GM21619 (cell line): ENCODE results near the gene BCKDK.

Source experiments
- ATAC-seq: cut with Tn5 transposase; IDR thresholded peaks from one replicate; pipeline ENCODE4 v1.9.1; 2021; ENCODE audit not compliant: unreplicated experiment

The BCKDK gene

GRCh38 chr16:31080035-31080629 lies 28.1 kb upstream of the BCKDK start:
- no peak for ATAC-seq

DNA sequence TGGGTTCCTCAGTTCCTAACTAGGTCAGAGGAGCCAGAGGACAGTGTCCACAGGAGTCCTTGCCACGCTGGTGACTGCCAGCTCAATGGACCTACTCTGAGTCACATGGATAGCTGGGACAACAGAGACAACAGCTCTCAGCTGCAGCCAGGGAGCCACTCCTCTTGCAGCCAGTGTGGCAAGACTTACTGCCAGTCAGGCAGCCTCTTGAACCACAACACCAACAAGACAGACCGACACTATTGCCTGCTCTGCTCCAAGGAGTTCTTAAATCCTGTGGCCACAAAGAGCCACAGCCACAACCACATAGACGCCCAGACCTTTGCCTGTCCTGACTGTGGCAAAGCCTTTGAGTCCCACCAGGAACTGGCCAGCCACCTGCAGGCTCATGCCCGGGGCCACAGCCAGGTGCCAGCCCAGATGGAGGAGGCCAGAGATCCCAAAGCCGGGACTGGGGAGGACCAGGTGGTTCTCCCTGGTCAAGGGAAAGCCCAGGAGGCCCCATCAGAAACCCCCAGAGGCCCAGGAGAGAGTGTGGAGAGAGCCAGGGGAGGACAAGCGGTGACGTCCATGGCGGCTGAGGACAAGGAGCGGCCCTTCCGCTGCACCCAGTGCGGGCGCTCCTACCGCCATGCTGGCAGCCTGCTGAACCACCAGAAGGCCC lies 27.3 kb upstream of the BCKDK start:
- ATAC-seq = no peak

DNA sequence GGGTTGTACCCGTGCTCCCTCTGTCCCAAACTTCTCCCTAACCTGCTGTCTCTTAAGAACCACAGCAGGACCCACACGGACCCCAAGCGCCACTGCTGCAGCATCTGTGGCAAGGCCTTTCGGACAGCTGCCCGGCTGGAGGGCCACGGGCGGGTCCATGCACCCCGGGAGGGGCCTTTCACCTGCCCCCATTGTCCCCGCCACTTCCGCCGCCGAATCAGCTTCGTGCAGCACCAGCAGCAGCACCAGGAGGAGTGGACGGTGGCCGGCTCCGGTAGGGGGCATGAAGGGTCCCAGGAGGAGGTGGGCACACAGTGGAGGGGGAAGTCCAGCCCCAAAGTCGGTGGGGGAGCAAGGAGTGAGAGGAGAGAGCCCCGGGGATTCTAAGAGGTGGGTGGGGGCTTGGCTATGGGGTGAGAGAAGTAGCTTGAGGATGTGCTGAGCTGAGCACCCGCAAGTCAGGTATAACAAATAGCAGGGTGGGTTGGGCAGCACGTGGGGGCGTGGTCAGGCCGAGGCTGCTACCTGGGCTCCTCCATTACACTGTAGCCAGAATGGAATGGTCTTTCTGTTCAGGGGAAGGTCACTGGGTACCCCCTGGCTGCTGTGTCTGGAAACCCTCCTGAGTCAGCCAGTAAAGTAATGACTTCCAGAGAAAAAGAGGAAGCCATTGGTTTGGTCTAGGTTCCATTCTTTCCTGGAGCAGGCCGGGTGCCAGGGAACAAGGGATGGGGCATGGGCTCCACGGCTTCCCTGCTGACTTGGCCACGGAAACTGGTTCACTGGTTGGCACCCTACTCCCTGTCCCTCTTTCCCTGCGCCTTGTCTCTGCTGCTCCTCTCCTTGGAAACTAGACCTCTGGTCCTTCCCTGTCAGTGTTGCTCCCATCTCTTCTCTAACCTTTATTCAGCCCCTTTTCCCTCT lies 26.5 kb upstream of the BCKDK start:
- no peak for ATAC-seq

GRCh38 chr16:31082368-31083045 lies 25.7 kb upstream of the BCKDK start:
- no peak for ATAC-seq

- no peak for ATAC-seq
Measured at GRCh38 chr16:31083081-31083480, 25.1 kb upstream of the BCKDK start.

- no peak for ATAC-seq
Measured at GRCh38 chr16:31083556-31083955, 24.6 kb upstream of the BCKDK start.

- no peak for ATAC-seq
Measured at GRCh38 chr16:31083981-31084380, 24.2 kb upstream of the BCKDK start.

- no peak for ATAC-seq
Measured at GRCh38 chr16:31084584-31085302, 23.4 kb upstream of the BCKDK start.

GRCh38 chr16:31085411-31085810 lies 22.8 kb upstream of the BCKDK start:
- no peak for ATAC-seq

- ATAC-seq = no peak
Measured at GRCh38 chr16:31085873-31086628, 22.1 kb upstream of the BCKDK start.

DNA sequence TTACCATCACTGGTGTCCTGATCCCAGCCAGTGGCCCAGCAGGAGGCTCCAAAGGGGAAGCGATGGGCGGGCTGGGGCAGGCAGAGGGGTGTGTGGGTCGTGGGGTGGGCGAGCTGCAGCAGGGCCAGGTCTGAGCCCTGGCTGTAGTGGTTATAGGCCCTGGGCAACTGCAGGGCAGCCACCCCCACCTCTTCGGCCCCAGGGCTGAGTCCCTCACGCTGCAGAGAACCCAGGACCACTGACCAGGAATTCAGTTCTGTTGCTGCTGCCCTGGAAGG lies 21.6 kb upstream of the BCKDK start:
- ATAC-seq = no peak

DNA sequence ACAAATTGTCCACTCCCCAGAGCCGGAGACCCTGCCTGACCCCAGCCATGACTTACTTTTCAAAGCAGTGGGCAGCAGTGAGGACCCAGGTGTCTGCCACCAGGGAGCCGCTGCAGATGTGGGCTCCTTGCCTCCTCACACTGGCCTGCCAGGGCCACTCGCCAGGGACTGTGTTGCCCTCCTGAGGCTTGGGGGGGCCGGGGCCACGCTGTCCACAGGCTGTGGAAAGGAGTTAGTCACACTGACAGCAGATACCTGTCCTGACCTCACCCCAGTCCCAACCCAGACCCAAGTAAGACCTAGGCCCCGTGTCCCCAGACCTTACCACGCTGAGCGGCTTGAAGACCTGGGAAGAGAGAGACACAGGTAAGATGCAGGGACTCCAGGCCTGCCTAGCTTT lies 20.7 kb upstream of the BCKDK start:
- ATAC-seq = no peak

- ATAC-seq = no peak
Measured at GRCh38 chr16:31087971-31088370, 20.2 kb upstream of the BCKDK start.

- ATAC-seq = no peak
Measured at GRCh38 chr16:31088459-31089183, 19.6 kb upstream of the BCKDK start, which contains the start of gene PRSS53. PRSS53 (minus strand) TSS chr16:31088943; CDS start chr16:31088809, 134 bp downstream.

- no peak for ATAC-seq
Measured at GRCh38 chr16:31089199-31089598, 19.0 kb upstream of the BCKDK start.

DNA sequence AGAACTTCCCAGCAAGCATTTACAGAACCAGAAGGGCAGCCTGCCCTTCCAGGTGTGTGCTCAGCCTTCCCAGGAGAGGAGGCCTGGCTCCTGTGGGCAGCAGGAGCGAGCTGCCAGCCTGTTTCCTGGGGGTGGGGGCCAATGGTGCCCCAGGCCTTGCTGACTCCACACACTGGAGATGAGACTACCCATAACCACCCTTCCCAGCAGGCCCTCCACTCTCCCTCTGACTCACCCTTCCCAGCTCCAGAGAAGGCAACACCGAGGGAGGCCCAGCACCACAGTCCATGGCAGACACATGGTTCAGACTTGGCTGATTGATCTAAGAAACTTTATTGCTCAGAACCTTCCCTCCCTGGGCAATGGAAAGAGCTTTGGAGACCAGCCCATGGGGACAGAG lies 17.6 kb upstream of the BCKDK start:
- ATAC-seq = no peak

GRCh38 chr16:31092330-31092729 lies 15.9 kb upstream of the BCKDK start:
- no peak for ATAC-seq

DNA sequence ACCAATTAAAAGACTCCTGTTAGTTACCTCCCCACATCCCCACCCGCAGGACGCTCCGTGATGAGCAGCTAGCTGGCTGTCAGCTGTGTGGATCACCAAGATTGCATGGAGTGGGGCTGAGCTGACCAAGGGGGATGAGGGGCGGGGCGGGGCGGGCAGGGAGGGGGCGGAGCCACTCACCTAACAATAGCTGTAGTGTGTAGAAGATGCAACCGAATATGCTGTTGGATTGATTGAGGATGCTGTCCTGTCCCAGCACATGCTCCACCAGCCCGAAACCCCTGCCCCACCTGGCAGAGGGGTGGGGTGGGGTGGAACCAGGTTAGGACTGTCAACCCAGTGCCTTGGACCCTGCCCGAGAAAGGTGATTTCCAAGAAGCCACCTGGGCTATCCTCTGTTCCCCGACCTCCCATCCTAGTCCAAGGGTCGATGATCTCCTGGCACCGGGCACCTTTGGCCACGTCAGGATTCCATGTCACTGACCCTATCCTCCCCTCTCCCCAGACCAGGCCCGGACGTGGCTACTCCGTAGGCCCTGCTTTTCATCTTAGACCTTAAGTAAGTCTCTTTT lies 15.0 kb upstream of the BCKDK start:
- no peak for ATAC-seq

DNA sequence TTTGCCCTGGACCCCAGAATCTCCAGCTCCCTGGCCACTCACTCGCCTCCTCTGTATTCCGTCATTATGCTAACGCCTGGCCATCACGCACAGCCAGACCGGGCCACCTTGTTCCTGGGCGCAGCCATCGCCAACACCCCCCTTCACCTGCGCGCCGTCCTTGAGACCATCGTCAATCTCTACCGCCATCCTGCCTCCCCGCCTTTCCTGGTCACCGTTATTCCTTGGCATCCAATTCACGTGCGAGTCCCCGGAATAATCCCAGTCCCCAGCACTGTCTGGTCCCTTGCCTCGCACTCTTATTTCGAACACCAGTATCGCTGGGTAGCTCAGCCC lies 14.1 kb upstream of the BCKDK start:
- no peak for ATAC-seq
